Body of pancreas (tissue), 4 donors: ENCODE results near the gene GMCL1.

Experiments
- CTCF ChIP-seq, 7 experiments: fragments of 450-650 bp in 4 of 7; fragments of 200-600 bp in 3 of 7; sonication (generic) in 3 of 7; IDR thresholded peaks; one replicate each; pipeline ENCODE4 v1.5.1; 2016 to 2019; ENCODE audit warnings: antibody characterized with exemption in 7 of 7
- POLR2A ChIP-seq, 3 donors: fragments of 450-650 bp; IDR thresholded peaks; one replicate each; pipeline ENCODE4 v1.6.1; 2016; ENCODE audit warnings: antibody characterized with exemption in 3 of 3, mild to moderate bottlenecking in 2 of 3

DNA sequence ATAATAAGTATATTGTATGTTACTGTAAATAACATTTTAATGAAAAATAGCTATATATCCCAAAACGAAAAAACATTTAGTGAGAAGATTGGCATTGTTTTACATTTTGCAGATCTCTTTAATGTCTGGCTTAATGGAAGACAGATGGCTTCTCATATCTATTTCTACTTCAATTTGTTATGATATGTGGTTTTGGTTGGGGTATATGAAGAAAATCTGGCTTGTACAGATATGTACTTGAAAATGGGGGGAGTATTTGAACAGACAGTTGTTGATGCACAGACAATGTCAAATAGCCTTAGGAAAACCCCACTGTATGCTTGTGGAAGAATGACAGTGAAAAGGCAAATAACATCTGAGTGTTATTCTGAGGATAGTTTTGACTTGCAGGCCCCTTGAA lies 23.6 kb upstream of the GMCL1 start:
- TF ChIP-seq CTCF (IDR thresholded peaks at IDR 0.05) (no peak), POLR2A (IDR thresholded peaks at IDR 0.05) (no peak)
